Myocyte (in vitro differentiated cells): ENCODE results near the gene FAM131C. TPM values are rescaled to one million over a fixed set of nuclear protein-coding genes. Genes with fewer than 3 reads are reported as not detected.

Experiments used
- DNase-seq: peaks from one replicate; pipeline ENCODE4 v3.0.0-alpha.2; 2012; ENCODE audit warnings: low read depth
- polyA plus RNA-seq: library from polyadenylated mRNA; unstranded; fragments of >200 nt; gene quantifications from one replicate; pipeline ENCODE4 v1.2.1, GENCODE V29; 2012; ENCODE audit warnings: missing spikeins
- total RNA-seq: library from RNA; depleted of rRNA; stranded (reverse); fragments of >200 nt; gene quantifications from 2 replicates; pipeline ENCODE4 v1.2.3, GENCODE V29; 2014

Gene FAM131C, protein sequence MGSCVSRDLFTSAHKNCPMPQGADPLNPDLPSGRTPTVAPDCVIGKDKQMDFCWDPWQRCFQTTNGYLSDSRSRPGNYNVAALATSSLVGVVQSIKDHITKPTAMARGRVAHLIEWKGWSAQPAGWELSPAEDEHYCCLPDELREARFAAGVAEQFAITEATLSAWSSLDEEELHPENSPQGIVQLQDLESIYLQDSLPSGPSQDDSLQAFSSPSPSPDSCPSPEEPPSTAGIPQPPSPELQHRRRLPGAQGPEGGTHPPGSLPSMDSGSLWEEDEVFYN
- not detected in 2 replicates for total RNA-seq
- 0.30 TPM for polyA plus RNA-seq

DNA sequence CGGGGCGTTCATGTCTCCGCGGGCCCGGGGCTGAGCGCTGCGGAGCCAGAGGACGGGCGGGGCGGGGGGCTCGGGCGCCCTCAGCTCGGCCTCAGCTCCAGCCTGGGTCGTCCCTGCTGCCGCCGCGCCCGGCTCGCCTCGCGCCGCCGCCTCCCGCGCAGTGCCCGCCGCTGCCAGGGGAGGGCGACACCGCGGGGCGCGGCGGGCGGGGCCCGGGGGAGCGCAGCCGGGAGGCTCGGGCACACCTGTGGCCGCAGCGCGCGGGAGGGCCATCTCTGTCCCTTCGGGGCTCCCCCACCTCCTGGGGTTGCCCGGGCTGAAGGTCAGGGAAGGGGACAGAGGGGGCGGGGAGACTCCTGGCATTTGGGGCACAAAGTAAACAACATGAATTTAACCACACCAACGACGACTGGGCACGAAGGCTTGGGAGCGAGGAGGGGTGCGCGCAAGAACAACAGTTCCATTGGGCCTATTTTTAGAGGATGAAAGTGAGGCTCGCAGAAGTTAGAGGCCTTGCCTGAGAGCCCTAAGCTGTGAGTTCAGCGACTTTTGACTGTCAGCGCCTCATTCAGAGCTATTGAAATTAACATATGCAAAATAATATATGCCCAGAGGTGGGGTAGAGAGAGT lies at the start of gene FAM131C:
Gene FAM131C, minus strand, starts transcription at position 162 of the 630 bp plus-strand sequence. CDS start 209 bp downstream, outside the sequence.
- peak; percentile 26 for DNase-seq

DNA sequence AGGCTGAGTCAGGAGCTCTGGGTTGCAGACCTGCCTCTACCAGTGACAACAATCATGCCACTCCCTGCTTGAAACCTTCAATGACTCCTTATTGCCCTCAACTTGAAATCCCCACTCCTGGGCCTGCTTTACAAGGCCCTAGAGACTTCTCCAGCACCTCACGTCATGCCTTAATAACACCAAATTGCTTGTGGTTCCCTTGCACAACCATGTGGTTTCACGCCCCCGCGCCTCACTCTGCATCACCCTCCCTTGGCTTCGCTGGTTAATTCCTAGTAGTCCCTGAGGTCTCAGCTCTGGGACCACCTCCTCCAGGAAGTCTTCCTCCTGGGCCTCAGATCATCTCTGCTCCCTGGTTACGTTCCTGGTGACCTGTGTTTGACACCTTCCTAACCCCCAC lies 49.5 kb upstream of the FAM131C start:
- peak; percentile 73 for DNase-seq

DNA sequence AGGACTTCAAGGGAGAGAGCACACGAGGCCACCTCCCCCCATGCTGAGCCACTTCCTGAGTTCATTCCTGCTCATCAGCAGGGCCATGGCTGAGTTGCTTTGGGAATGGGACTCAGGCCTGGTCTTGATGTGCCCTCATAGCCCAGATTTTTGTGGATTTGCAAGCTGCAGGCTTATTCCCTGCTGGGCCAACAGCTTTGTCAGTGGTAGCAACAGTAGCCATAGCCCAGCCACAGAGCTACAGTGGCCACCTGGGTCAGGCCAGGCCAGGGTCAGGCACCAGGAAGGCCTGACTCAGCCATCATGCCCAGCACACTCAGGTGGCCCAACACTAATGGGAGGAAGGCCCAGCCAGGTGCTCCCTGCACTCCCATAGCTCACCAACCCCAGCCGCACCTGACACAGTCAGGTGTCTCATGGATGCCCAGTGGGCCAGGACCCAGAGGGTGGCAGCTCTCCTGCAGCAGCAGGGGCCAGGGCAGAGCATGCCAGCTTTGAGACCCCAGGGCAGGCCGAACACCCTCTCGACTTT lies 49.0 kb upstream of the FAM131C start:
- peak; percentile 82 for DNase-seq

DNA sequence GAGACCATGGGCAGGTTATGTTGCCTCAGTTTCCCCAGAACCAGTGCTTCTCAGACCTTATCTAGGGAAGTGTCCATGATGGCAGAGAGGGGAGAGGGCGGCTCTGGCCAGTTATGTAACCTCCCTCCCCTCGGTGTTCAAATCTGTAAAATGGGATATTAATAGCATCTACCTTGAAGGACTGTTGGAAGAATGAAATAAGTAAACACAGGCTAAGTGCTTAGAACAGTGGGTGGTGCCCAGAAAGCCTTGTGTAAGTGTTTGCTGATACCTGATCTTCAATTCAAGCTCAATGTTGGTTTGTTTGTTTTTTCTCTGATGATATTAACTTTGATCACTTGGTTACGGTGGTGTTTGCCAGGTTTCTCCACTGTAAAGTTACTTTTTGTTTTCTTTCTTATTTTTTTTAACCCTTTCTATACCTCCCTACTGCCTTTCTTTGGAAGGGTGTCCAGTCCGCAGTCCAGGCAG lies 47.5 kb upstream of the FAM131C start:
- DNase-seq: no peak

DNA sequence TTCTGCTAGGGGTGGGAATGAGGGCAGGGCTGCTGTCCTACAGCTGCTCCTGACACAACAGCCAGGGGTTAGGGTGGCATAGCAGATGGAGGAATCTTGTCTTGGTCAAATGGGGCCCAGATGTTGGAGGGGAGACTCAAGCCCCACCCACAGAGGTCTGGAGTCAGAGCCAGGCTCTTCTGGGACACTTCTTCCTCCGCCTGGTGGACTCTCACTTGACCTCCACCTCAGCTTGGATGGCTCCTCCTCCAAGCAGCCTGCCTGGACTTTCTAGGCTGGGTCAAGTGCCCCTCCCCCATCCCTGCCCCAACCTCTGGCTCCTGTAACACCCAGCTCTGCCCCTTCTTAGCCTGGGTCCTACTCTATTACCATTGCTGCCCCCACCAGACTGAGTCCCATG lies 47.0 kb upstream of the FAM131C start:
- DNase-seq: no peak

DNA sequence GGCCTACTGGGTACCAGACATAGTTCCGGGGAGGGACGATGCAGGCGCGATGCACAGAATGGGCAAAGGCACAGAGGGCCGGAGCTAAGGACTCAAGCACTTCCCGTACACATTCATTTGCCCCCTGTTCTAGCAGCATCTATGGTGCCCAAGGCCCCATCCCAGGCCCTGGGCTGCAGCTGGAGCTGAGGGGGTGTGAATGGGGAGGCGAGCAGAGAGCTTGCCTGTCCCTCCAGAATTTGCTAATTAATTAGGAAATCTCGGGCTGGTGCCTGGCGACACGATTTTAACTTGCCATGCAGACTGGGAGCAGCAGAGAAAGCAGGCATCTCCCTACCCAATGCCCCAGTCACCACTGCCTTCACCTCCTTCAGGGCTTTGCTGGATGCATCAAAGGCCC lies 46.5 kb upstream of the FAM131C start:
- no peak for DNase-seq

DNA sequence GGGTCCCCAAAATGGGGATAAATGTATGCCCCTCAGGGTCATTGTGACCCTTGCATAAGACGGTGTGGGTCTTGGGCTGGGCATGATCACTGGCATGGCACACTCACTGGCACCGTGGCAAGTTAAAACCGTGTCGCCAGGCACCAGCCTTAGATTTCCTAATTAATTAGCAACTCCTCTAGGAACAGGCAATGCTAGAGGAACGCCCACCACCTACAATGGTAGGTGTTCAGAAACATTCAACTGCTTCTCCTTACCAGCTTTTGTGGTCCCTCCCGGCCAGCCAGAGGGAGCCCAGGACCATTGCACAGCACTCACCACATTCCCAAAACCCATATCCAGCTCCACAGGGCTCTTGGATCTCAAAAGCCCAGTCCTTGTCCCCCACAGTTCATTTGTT lies 46.1 kb upstream of the FAM131C start:
- no peak for DNase-seq

DNA sequence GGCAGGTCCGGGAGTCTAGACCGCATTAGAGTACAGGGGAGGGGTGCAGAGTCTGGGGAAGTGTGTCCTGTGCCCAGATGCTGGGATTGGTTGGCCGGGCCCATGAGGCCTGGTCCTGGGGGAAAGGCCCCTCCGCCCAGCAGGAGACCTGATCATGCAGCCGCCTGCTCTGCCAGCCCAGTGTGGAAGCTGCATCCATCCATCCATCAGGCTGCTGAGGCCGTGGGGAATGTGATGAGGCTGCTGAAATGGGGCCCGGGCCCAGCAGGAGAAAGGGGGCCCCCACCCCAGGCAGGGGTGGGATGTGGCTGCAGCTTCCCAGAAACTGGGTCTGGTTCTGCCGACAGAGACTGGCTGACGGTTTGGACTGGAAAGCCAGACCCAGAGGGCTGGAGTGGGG lies 45.3 kb upstream of the FAM131C start:
- no peak for DNase-seq

DNA sequence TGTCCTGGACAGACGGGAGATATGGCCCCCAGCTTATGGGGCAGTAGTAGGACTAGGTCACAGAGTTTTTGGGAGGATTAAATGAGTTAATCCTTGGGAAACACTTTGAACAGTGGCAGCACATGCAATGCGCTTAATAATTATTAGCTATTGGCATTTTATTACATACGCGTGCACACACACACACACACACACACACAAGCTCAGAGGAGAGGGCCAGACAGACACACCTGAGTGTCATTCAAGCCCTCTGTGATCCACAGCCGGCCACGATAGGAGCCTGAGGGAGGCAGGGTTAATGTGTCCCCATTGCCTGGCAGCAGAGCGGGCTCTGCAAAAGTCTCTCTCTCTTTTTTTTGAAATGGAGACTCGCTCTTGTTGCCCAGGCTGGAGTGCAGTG lies 44.5 kb upstream of the FAM131C start:
- DNase-seq: no peak

DNA sequence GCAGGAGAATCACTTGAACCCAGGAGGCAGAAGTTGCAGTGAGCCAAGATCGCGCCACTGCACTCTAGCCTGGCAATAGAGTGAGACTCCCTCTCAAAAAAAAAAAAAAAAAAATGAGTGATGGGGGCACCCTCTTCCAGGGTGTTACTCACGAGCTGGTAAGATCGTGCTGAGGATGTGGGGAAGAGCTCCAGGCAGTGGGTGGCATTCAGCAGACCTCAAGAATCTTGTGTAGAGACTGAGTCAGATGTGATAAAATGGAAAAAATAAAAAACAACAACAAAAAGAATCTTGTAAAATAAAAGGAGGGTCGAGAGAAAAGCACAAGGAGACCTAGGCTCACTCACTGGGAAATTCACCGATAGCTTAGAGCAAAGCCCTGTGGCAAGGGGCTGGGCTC lies 43.9 kb upstream of the FAM131C start:
- peak; percentile 29 for DNase-seq

DNA sequence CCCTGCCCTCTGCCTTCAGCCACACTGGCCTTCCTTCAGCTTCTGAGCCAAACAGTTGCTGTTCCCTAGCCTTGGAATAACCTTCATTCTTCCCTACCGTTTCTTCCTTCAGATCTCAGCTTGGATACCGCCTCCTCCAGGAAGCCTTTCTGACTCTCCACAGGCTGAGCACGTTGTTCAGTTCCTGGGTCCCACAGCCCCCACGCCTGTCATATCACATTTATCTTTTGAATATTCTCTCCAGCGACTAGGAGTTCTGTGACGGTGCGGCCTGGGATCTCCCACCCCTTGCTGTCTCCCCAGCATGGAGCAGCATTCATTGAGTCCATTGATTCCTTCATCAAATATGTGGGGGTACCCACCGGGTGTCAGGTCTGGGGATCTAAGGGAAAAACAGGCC lies 43.2 kb upstream of the FAM131C start:
- DNase-seq: no peak

DNA sequence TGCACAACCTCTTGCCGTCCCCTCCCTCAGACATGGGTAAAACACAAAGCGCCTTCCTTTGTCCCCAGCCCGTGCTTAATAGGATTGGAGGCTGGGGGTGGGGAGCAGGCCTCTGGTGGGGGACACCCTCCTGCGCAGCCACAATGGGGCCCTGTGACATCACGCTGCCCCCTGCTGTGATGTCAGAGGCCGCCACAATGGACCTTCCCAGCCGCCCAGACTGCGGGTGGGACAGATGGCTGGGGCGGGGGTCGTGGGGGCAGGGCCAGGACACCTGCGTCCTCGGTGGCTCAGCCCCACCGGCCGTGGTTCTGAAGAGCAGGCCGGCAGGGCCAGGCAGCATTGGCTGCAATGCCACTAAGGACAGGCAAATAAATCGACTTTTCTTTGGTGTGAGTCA lies 42.6 kb upstream of the FAM131C start:
- no peak for DNase-seq

DNA sequence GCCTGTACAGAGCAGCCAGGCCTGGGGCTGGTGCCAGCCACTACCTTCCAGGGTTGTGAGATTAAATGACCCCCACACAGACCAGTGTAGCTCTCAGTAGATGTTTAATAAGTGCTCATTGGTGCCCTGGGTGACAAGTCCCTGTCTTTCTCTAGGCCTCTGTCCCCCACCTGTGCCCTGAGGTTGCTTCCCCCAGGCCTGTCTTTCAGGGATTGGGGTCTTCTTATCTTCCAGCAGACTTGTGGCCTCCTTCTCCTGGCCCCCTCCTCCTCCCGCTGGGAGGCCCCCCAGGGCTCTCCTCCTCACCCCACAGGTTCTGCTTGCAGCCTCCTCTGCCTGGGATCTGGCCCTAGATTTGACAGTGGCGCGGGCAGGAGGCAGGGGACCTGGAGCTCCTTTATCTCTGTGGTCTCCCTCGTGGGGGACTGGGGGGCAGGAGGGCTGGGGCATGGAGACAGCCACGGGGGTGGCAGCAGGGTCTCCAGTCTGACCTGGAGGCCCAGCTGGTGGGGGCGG lies 42.1 kb upstream of the FAM131C start:
- no peak for DNase-seq

DNA sequence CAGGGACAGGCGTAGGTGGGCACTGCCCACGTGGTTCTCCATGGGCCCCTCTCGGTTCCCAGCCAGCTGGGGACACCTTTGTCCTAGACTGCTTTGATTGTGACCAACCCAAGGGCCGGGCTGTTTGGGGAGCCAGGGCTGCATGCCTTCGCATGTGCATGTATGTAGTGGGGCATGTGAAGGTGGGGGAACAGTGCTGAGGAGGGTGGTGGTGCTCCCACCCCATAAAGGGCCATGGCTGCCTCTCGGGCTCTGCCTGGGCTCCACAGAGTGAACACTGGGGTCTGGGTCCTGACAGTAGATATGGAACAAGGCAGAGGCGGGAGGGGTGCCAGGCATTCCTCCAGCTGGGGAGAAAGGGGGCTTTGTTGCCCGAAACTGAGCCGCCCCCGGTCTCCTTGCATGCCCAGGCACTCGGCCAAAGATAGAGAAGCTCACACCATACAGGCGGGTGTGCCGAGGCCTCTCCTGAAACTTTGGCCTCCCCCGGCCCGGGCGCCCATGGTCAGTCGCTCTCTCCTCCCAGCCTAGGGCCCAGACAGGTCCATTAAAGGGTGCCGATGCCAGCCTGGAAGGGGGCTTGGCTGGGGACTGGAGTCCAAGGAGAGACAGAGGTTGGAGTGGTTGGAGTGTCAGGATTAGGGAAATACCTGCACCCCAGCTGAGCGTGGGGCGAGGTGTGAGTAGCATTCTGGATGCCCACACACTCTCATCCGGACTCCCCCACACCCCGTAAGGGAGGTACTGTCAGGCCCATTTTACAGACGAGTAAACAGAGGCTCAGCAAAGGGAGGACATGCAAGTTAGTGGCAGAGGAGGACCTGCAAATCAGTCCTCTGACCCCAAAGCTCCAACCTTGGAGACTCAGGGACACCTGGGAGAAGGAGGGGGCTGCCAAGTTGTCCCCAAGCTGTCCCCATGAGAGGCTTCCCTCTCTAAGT lies 41.3 kb upstream of the FAM131C start:
- DNase-seq: no peak

DNA sequence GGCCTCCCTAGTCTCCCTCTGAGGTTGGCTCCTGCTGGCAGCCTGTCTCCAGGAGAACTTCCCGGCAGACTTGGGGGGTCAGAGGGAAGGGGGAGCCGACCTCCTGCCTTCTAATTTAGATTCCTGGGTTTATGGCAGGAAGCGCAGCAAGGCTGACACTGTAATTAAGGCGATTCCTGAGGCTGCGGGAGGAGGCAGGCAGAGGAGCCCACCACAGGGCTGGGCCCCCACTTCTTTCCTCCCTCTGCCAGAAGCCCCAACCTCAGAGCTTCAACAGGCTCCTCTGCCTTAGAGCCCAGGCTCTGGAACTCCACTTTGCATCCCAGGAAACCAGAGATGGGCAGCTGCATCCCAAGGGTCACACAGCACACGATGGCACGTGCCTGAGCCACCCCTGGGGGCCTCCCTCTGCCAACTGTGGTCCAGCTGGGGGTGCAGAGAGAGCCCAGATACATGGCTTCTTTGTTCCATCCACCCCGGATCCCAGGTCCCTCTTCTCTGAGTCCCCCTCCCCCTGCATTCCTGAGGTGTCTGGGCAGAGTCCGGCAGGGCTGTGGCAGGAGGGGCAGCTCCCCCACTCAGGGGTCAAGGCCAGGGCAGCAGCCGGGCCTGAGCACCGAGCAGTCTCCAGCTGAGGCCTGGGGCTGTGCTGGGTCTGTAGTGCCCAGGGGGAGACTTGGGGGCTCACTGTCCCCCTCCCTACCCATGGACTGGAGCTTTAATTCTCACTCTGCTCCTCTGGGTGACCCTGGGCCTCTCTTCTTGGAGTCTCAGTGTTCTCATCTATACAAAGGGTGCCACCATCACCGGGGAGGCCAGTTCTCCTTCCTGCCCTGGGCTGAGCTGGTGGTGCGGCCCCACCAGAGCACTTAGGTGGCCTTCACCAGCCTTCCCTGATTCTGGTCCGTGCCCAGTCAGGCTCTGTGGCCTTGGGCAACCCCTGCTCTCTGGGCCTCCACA lies 39.4 kb upstream of the FAM131C start:
- peak; percentile 58 for DNase-seq

DNA sequence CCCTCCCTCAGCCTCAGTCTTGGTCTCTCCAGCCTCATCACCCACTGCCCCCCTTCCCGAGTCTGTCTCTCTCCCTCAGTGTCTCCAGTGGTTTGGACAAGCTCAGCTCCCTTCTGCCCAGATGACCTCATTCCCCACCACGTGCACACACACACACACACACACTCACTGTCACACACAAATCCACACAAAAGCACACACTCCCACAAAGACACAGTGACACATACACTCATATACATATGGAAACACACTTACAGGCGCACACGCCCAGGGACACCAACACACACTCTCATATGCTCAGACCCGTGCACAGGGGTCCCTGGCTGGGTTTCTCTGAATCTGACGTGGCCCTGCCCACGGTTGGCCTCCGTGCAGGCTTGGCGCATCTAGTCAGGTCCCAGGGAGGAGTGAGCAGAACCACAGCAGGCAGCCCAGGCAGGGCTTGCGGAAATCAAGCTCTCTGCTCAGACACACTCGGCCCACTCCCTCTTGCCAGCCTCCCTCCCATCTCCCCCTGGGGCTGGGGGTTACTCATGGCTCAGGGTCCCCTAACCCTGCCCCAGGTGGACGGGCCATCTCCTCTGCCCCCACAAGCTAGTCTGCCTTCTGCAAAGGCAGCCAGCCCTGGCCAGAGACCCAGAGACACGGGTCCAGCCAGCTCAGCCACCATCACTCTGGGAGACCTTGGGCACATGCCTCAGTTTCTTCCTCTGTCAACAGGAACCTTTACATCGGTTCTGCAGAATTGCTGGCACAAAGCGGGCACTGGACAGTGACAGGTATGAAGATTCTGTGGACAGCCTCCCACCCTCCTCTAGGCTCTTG lies 38.5 kb upstream of the FAM131C start:
- peak; percentile 59 for DNase-seq

DNA sequence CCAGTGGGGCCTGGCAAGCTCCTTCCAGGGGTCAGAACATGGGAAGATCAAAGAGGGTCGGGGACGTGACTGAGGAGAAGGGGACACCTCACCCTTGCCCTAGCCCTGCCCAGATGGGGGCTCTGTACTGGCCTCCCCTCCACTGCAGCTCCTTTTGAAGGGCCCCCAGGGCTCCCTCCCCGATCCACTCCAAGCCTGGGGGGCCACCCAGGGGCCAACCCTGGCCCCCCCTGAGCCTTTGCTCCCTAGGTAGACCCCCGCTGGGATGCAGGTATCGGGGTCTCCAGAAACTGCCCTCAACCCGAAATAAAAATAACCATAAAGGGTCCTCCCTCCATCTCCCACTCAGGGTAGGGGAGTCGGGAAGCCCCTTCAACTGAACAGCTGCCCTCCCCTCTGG lies 37.4 kb upstream of the FAM131C start:
- no peak for DNase-seq

DNA sequence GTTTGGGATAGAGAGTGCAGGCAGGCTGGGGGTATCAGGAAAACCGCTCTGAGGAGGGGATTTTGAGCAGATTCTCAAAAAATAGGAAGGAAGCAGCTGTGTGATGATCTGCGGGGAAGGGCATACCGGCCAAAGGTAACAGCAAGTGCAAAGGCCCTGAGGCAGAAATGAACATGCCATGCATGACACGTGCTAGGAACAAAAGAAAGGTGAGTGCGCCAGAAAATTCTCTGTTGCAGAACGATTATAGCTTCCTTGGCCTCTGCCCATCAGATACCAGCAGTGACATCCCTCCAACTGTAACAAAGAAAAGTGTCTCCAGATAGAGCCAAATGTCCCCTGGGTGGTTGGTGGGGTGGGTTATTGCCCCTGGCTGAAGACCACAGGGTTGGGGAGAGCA lies 37.0 kb upstream of the FAM131C start:
- DNase-seq: no peak

DNA sequence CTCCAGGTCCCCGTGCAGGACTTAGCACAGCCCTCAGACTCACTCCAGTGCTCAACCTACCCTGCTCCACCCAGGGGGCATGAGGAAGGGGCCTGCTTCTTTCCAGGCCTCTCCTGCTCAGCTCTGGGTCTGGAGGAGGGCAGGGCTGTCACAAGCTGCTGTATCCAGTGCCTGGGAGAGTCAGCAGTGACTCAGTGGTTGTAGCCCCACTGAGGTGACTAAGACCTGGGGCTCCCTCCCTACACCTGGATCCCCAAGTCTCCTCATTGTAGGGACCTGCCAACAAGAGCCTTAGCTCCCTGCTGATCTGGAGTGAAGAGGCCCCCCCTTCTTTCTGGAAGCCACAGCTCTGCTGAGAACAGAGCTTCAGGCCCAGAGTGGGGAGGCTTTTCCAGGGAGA lies 36.1 kb upstream of the FAM131C start:
- DNase-seq: no peak
